Muscle of back (tissue), 11 donors: Measurements from ENCODE around the gene NT5C1B. TPM values are rescaled to one million over a fixed set of nuclear protein-coding genes. Genes with fewer than 3 reads are reported as not detected.

Experiments used
- DNase-seq, 3 donors: peaks; one replicate each; pipeline versions ENCODE4 v3.0.0 to v3.0.0-alpha.2; 2013
- polyA plus RNA-seq, 10 donors: library from polyadenylated mRNA; unstranded; fragments of 120-200 nt; gene quantifications; one replicate each; pipeline ENCODE4 v1.2.1, GENCODE V29; 2013; ENCODE audit not compliant: insufficient read length in 10 of 10

NT5C1B gene
- polyA plus RNA-seq, 10 donors = 0.17 to 0.73 (median 0.43) TPM; not detected in 1

- peak in 1 of 3 donors; percentile 58 for DNase-seq
Measured at GRCh38 chr2:18516112-18516511, 73.3 kb downstream of the NT5C1B start.

- no peak for DNase-seq
Measured at GRCh38 chr2:18514526-18515461, 74.6 kb downstream of the NT5C1B start.

Other genes starting within 250 kb of the NT5C1B start
- 10 to 100 TPM; 24.0 to 31.3 (median 25.5) TPM for gene RDH14, start 28.9 kb downstream of the NT5C1B start, polyA plus RNA-seq